CD8-positive, alpha-beta memory T cell (primary cell): Measurements from ENCODE around the gene PPIG. TPM values are rescaled to one million over a fixed set of nuclear protein-coding genes. Genes with fewer than 3 reads are reported as not detected.
"Not testable (repeated sequence)": the region's sequence is repeated elsewhere in the genome, so short reads cannot be mapped to it uniquely, and the experiment has no call there.

Experiments
- CTCF ChIA-PET: fragments of 350-600 bp; sonication (Branson Sonifier 250); formaldehyde crosslinking; loops from one replicate; lab custom pipeline; 2021; ENCODE audit warnings: antibody characterized with exemption; lab: Charles Lee
- POLR2A ChIA-PET: fragments of 350-600 bp; sonication (Branson Sonifier 250); formaldehyde crosslinking; loops from one replicate; lab custom pipeline; 2021; ENCODE audit warnings: antibody characterized with exemption; lab: Charles Lee
- DNase-seq, 5 donors: peaks; one replicate each; pipeline versions ENCODE4 v3.0.0 to v3.0.0-alpha.2; 2020 to 2022; ENCODE audit warnings: mixed read lengths in 1 of 5
- H3K27ac ChIP-seq: one replicate; pipeline ENCODE4 v1.7.0; 2013; ENCODE audit warnings: low read depth, mild to moderate bottlenecking, low read length, moderate library complexity
- H3K27me3 ChIP-seq: 2 replicates; pipeline ENCODE4 v1.7.0; 2013; ENCODE audit warnings: low read length, mild to moderate bottlenecking; ENCODE audit not compliant: insufficient read depth, poor library complexity, severe bottlenecking
- H3K36me3 ChIP-seq: 2 replicates; pipeline ENCODE4 v1.7.0; 2013; ENCODE audit warnings: mild to moderate bottlenecking, low read length, moderate library complexity; ENCODE audit not compliant: insufficient read depth
- H3K4me1 ChIP-seq: 2 replicates; pipeline ENCODE4 v1.7.0; 2013; ENCODE audit warnings: mild to moderate bottlenecking, low read length, moderate library complexity; ENCODE audit not compliant: insufficient read depth
- H3K4me3 ChIP-seq: 2 replicates; pipeline ENCODE4 v1.7.0; 2013; ENCODE audit warnings: mild to moderate bottlenecking, low read length
- H3K9me3 ChIP-seq: 2 replicates; pipeline ENCODE4 v1.7.0; 2013; ENCODE audit warnings: mild to moderate bottlenecking, low read length
- H3K27ac Mint-ChIP-seq, 8 donors: one replicate each; pipeline ENCODE4 v1.8.0; 2020 to 2021; ENCODE audit warnings: mixed read lengths in 8 of 8, mild to moderate bottlenecking in 6 of 8, inconsistent platforms in 3 of 8, moderate library complexity in 3 of 8
- H3K27me3 Mint-ChIP-seq, 2 donors: one replicate each; pipeline ENCODE4 v1.8.0; 2020 to 2021; ENCODE audit warnings: mixed read lengths in 2 of 2, mild to moderate bottlenecking in 1 of 2, moderate library complexity in 1 of 2
- H3K36me3 Mint-ChIP-seq, 3 donors: one replicate each; pipeline ENCODE4 v1.8.0; 2020 to 2021; ENCODE audit warnings: mixed read lengths in 3 of 3, inconsistent platforms in 1 of 3, mild to moderate bottlenecking in 1 of 3
- H3K4me1 Mint-ChIP-seq, 3 donors: one replicate each; pipeline ENCODE4 v1.8.0; 2020 to 2021; ENCODE audit warnings: mixed read lengths in 3 of 3, inconsistent platforms in 1 of 3, mild to moderate bottlenecking in 1 of 3
- H3K4me3 Mint-ChIP-seq, 7 donors: one replicate each; pipeline ENCODE4 v1.8.0; 2020 to 2021; ENCODE audit warnings: mixed read lengths in 7 of 7, mild to moderate bottlenecking in 6 of 7, moderate library complexity in 4 of 7, inconsistent platforms in 2 of 7
- H3K9me3 Mint-ChIP-seq, 5 donors: one replicate each; pipeline ENCODE4 v1.8.0; 2020 to 2022; ENCODE audit warnings: mixed read lengths in 5 of 5, mild to moderate bottlenecking in 3 of 5, moderate library complexity in 2 of 5, inconsistent platforms in 1 of 5
- polyA plus RNA-seq: library from polyadenylated mRNA; unstranded; fragments of 300-500 nt; fragmentation: Illumina TruSeq; gene quantifications from one replicate; pipeline ENCODE4 v1.2.3, GENCODE V29; 2021
- total RNA-seq, 2 experiments: library from RNA; stranded (reverse); gene quantifications; one replicate each; pipeline ENCODE4 v1.2.3, GENCODE V29; 2021

The PPIG gene
- total and polyA plus RNA-seq, 3 experiments from 2014 or later, result 60.7 to 87.2 (median 65.7) TPM

DNA sequence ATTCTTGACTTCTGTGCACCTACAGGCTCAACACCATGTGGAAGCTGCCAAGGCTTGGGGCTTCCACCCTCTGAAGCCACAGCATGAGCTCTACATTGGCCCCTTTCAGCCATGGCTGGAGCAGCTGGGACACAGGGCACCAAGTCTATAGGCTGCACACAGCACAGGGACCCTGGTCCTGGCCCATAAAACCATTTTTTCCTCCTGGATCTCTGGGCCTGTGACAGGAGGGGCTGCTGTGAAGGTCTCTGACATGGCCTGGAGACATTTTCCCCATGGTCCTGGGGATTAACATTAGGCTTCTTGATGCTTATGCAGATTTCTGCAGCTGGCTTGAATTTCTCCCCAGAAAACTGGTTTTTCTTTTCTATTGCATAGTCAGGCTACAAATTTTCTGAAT, 103.8 kb downstream of the PPIG start:
- POLR2A ChIA-PET, H3K9me3 ChIP-seq, H3K4me3 ChIP-seq, H3K36me3 ChIP-seq, H3K27me3 ChIP-seq, H3K27ac ChIP-seq, H3K4me3 Mint-ChIP-seq, H3K4me1 ChIP-seq, CTCF ChIA-PET, DNase-seq: not testable (repeated sequence)
- Mint-ChIP-seq H3K4me1 (peaks cover 14 to 17% (median 17%) of the 10 kb centered on the region in 3 donors), H3K9me3 (peaks cover 8 to 16% (median 13%) of the 10 kb centered on the region in 5 donors), H3K36me3 (peaks cover 0 to 15% (median 1%) of the 10 kb centered on the region in 3 donors), H3K27ac (peak overlapping the region in 1 of 8 donors; percentile 15), H3K27me3 (peaks cover 0 to 12% of the 10 kb centered on the region in 2 donors)

DNA sequence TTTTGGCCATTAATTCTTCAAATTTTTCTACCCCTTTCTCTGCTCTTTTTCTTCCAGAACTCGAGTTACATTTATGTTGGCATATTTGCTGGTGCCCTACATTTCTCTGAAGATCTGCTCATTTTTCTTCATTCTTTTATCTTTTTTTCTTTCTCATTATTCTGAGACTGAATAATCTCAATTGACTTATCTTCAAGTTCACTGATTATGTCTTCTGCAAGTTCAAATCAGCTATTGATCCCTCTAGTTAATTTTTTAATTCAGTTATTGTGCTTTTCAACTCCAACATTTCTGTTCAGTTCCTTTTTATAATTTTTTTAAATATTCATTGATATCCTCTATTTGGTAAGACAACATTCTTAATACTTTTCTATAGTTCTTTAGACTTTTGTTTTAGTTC, 106.8 kb downstream of the PPIG start:
- H3K36me3 ChIP-seq, result no peaks in the 10 kb centered on the region
- no peak overlapping the region for H3K4me3 ChIP-seq
- no peak overlapping the region for H3K27ac ChIP-seq
- no peak for DNase-seq
- peaks cover 8% of the 10 kb centered on the region for H3K4me1 ChIP-seq
- ChIA-PET POLR2A (no interaction called here), CTCF (no interaction called here)
- Mint-ChIP-seq H3K4me1 (peaks cover 15 to 23% (median 16%) of the 10 kb centered on the region in 3 donors), H3K4me3 (peak overlapping the region in 1 of 7 donors; percentile 45), H3K9me3 (peaks cover 8 to 16% (median 13%) of the 10 kb centered on the region in 5 donors), H3K36me3 (peaks cover 0 to 15% (median 10%) of the 10 kb centered on the region in 3 donors), H3K27ac (peak overlapping the region in 3 of 8 donors; percentile 0 to 43 (median 21)), H3K27me3 (peaks cover 0 to 21% of the 10 kb centered on the region in 2 donors)
- no peaks in the 10 kb centered on the region for H3K27me3 ChIP-seq
- no peaks in the 10 kb centered on the region for H3K9me3 ChIP-seq

Other genes with a start within 250 kb of the PPIG start
- gene LRP2, start 221.8 kb upstream of the PPIG start, total RNA-seq, result under 1 TPM; 0.04 to 0.07 TPM
- not detected for gene LRP2, start 221.8 kb upstream of the PPIG start, polyA plus RNA-seq
- 1 to 10 TPM; 3.8 to 4.8 TPM for gene BBS5, start 104.9 kb upstream of the PPIG start, total RNA-seq
- gene BBS5, start 104.9 kb upstream of the PPIG start, polyA plus RNA-seq, result 0.94 TPM
- under 1 TPM; 0.22 to 0.27 TPM for gene KLHL41, start 74.6 kb upstream of the PPIG start, total RNA-seq
- not detected for gene KLHL41, start 74.6 kb upstream of the PPIG start, polyA plus RNA-seq
- 10 to 100 TPM; 53.8 to 55.7 TPM for gene FASTKD1, start 10.5 kb upstream of the PPIG start, total RNA-seq
- 16.4 TPM for gene FASTKD1, start 10.5 kb upstream of the PPIG start, polyA plus RNA-seq
- under 1 TPM in 1 of 2 experiments, not detected in 1; 0.57 TPM for gene CFAP210, start 110.1 kb downstream of the PPIG start, total RNA-seq
- gene CFAP210, start 110.1 kb downstream of the PPIG start, polyA plus RNA-seq, result not detected
- 1 to 10 TPM; 4.9 to 6.3 TPM for gene PHOSPHO2, start 110.1 kb downstream of the PPIG start, total RNA-seq
- 4.5 TPM for gene PHOSPHO2, start 110.1 kb downstream of the PPIG start, polyA plus RNA-seq
- 10 to 100 TPM; 11.4 to 12.0 TPM for gene KLHL23, start 149.5 kb downstream of the PPIG start, total RNA-seq
- gene KLHL23, start 149.5 kb downstream of the PPIG start, polyA plus RNA-seq, result 2.0 TPM
- gene SSB, start 214.5 kb downstream of the PPIG start, total RNA-seq, result 100 to 1,000 TPM; 101 to 113 TPM
- gene SSB, start 214.5 kb downstream of the PPIG start, polyA plus RNA-seq, result 153 TPM
- gene METTL5, start 240.6 kb downstream of the PPIG start, total RNA-seq, result 100 to 1,000 TPM in 1 of 2 experiments, 10 to 100 TPM in 1; 93.0 to 100 TPM
- gene METTL5, start 240.6 kb downstream of the PPIG start, polyA plus RNA-seq, result 116 TPM
- 10 to 100 TPM; 21.9 to 22.1 TPM for gene UBR3, start 243.1 kb downstream of the PPIG start, total RNA-seq
- gene UBR3, start 243.1 kb downstream of the PPIG start, polyA plus RNA-seq, result 8.5 TPM